SU-DHL-6 (cell line): Measurements from ENCODE around the gene SLC22A5.

ENCODE experiments used
- H2AFZ ChIP-seq: fragments of 200-600 bp; sonication (generic); 2 replicates; pipeline ENCODE4 v1.6.1; 2014; ENCODE audit warnings: low read depth, mild to moderate bottlenecking, moderate library complexity, mixed read lengths, antibody characterized with exemption, low read length; ENCODE audit not compliant: severe bottlenecking
- H3F3A ChIP-seq: fragments of 200-600 bp; shearing (Covaris generic); 2 replicates; pipeline ENCODE4 v1.6.0; 2016; ENCODE audit warnings: antibody characterized with exemption, mild to moderate bottlenecking; ENCODE audit not compliant: insufficient read depth
- H3K27ac ChIP-seq: fragments of 200-600 bp; sonication (generic); 2 replicates; pipeline ENCODE4 v1.5.1; 2016; ENCODE audit warnings: low read depth, mild to moderate bottlenecking, low read length, moderate library complexity, mixed read lengths
- H3K27me3 ChIP-seq: fragments of 200-600 bp; sonication (generic), shearing (Covaris generic); 2 replicates; pipeline ENCODE4 v1.6.0; 2014; ENCODE audit warnings: mild to moderate bottlenecking, low read length
- H3K36me3 ChIP-seq: fragments of 200-600 bp; sonication (generic); 2 replicates; pipeline ENCODE4 v1.6.1; 2014; ENCODE audit warnings: mild to moderate bottlenecking, low read length, mixed read lengths
- H3K4me2 ChIP-seq: fragments of 300-600, 200-600 bp; shearing (Covaris generic), sonication (generic); 2 replicates; pipeline ENCODE4 v1.6.0; 2014; ENCODE audit warnings: low read length, low read depth, mild to moderate bottlenecking; ENCODE audit not compliant: poor library complexity, severe bottlenecking
- H3K4me3 ChIP-seq: fragments of 200-600 bp; sonication (generic); 2 replicates; pipeline ENCODE4 v1.5.1; 2014; ENCODE audit warnings: antibody characterized with exemption, low read length, mild to moderate bottlenecking, mixed read lengths; ENCODE audit not compliant: insufficient read depth, poor library complexity, severe bottlenecking
- H3K79me2 ChIP-seq: fragments of 200-600 bp; sonication (generic); 2 replicates; pipeline ENCODE4 v1.6.1; 2014; ENCODE audit warnings: mild to moderate bottlenecking, low read length, moderate library complexity; ENCODE audit not compliant: insufficient read depth
- H3K9ac ChIP-seq: fragments of 200-600 bp; sonication (generic); 2 replicates; pipeline ENCODE4 v1.7.0; 2014; ENCODE audit warnings: mild to moderate bottlenecking, low read length
- H3K9me2 ChIP-seq: fragments of 200-600 bp; sonication (generic); replicated peaks from 2 replicates; pipeline ENCODE4 v1.6.1; 2014; ENCODE audit warnings: low read length; ENCODE audit not compliant: insufficient read depth
- H3K9me3 ChIP-seq: fragments of 200-600 bp; sonication (generic); 2 replicates; pipeline ENCODE4 v1.6.1; 2014; ENCODE audit warnings: low read length, mixed read lengths; ENCODE audit not compliant: insufficient read depth
- H4K20me1 ChIP-seq: fragments of 200-600 bp; sonication (generic); 2 replicates; pipeline ENCODE4 v1.6.1; 2014; ENCODE audit warnings: low read depth, mild to moderate bottlenecking, antibody characterized with exemption, low read length, moderate library complexity, mixed read lengths
- EZH2phosphoT487 ChIP-seq: fragments of 200-600 bp; sonication (generic), shearing (Covaris generic); conservative IDR thresholded peaks from 2 replicates; pipeline ENCODE4 v1.6.1; 2018; ENCODE audit warnings: mild to moderate bottlenecking, antibody characterized with exemption, low read length, moderate library complexity, mixed read lengths
- TF ChIP-seq, protein P1 (sequence below): fragments of 200-600 bp; sonication (generic); IDR thresholded peaks from one replicate; pipeline ENCODE4 v1.5.1; 2017; ENCODE audit warnings: antibody characterized with exemption, mild to moderate bottlenecking, low read length, moderate library complexity; ENCODE audit not compliant: insufficient read depth, poor library complexity, severe bottlenecking

SLC22A5 gene

GRCh38 chr5:132327252-132327955, 42.1 kb upstream of the SLC22A5 start:
- no peak overlapping the region for H3K4me3 ChIP-seq
- H3K9ac ChIP-seq: no peak overlapping the region
- H3K9me2 ChIP-seq: no peaks in the 10 kb centered on the region
- H3K4me2 ChIP-seq: no peak overlapping the region
- no peaks in the 10 kb centered on the region; the same call in 1 of the 2 replicates for H3K27me3 ChIP-seq
- H3K79me2 ChIP-seq: no peaks in the 10 kb centered on the region
- no peaks in the 10 kb centered on the region for H3F3A ChIP-seq
- H4K20me1 ChIP-seq: no peaks in the 10 kb centered on the region
- no peak overlapping the region for H2AFZ ChIP-seq
- H3K9me3 ChIP-seq: no peaks in the 10 kb centered on the region
- H3K36me3 ChIP-seq: no peaks in the 10 kb centered on the region
- H3K27ac ChIP-seq: no peak overlapping the region
- TF ChIP-seq EZH2phosphoT487: no peak
- TF ChIP-seq, protein P1, sequence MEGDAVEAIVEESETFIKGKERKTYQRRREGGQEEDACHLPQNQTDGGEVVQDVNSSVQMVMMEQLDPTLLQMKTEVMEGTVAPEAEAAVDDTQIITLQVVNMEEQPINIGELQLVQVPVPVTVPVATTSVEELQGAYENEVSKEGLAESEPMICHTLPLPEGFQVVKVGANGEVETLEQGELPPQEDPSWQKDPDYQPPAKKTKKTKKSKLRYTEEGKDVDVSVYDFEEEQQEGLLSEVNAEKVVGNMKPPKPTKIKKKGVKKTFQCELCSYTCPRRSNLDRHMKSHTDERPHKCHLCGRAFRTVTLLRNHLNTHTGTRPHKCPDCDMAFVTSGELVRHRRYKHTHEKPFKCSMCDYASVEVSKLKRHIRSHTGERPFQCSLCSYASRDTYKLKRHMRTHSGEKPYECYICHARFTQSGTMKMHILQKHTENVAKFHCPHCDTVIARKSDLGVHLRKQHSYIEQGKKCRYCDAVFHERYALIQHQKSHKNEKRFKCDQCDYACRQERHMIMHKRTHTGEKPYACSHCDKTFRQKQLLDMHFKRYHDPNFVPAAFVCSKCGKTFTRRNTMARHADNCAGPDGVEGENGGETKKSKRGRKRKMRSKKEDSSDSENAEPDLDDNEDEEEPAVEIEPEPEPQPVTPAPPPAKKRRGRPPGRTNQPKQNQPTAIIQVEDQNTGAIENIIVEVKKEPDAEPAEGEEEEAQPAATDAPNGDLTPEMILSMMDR: no peak

GRCh38 chr5:132334812-132335211, 34.7 kb upstream of the SLC22A5 start:
- Histone ChIP-seq H3K9ac (no peak overlapping the region), H3K36me3 (no peaks in the 10 kb centered on the region), H2AFZ (no peak overlapping the region), H4K20me1 (no peaks in the 10 kb centered on the region), H3K27ac (no peak overlapping the region), H3K9me3 (no peaks in the 10 kb centered on the region), H3F3A (no peaks in the 10 kb centered on the region), H3K4me3 (no peak overlapping the region), H3K27me3 (no peaks in the 10 kb centered on the region), H3K4me2 (no peak overlapping the region), H3K79me2 (no peaks in the 10 kb centered on the region), H3K9me2 (no peaks in the 10 kb centered on the region)
- no peak for TF ChIP-seq EZH2phosphoT487
- TF ChIP-seq, protein P1: no peak

DNA sequence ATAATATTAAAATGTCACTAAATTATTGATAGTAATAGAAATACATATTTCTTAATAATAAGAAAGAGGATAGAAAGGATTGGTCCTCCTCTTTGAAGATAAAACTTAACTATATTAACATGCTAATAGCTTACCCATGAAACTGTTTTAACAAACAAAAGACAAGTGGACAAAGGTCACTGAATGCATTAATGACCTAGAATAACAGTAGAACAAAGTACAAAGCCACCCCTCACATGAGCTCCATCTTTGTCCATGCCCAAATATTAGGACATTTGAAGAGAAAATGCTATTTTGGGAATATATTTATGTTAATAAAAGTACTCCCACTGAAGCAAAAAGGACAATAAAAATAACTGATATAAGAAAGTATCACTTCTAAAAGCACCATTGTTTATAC, 34.1 kb upstream of the SLC22A5 start:
- no peaks in the 10 kb centered on the region for H3K9me3 ChIP-seq
- no peaks in the 10 kb centered on the region for H3K36me3 ChIP-seq
- H3K9ac ChIP-seq: no peak overlapping the region
- H3F3A ChIP-seq: no peaks in the 10 kb centered on the region
- H3K4me3 ChIP-seq: no peak overlapping the region
- no peaks in the 10 kb centered on the region for H3K79me2 ChIP-seq
- H2AFZ ChIP-seq: no peak overlapping the region
- H3K4me2 ChIP-seq: no peak overlapping the region
- no peaks in the 10 kb centered on the region for H4K20me1 ChIP-seq
- no peaks in the 10 kb centered on the region for H3K9me2 ChIP-seq
- H3K27me3 ChIP-seq: no peaks in the 10 kb centered on the region
- TF ChIP-seq EZH2phosphoT487: no peak
- TF ChIP-seq, protein P1: no peak
- H3K27ac ChIP-seq: no peak overlapping the region
